HG02884 (cell line): ENCODE measurements around the gene PRX.

Experiments
- ATAC-seq: cut with Tn5 transposase; IDR thresholded peaks from one replicate; pipeline ENCODE4 v1.9.1; 2021; ENCODE audit warnings: mild to moderate bottlenecking, moderate library complexity; ENCODE audit not compliant: unreplicated experiment

Gene PRX

GRCh38 chr19:40365613-40366401 is 47.4 kb downstream of the PRX start:
- no peak for ATAC-seq

- ATAC-seq = no peak
Observed at GRCh38 chr19:40365010-40365409, 48.2 kb downstream of the PRX start.

GRCh38 chr19:40363069-40363468 is 50.1 kb downstream of the PRX start:
- no peak for ATAC-seq

GRCh38 chr19:40362160-40362559 is 51.0 kb downstream of the PRX start:
- no peak for ATAC-seq

- no peak for ATAC-seq
Observed at GRCh38 chr19:40360708-40361241, 52.4 kb downstream of the PRX start.

GRCh38 chr19:40360020-40360707 is 53.0 kb downstream of the PRX start:
- no peak for ATAC-seq

- ATAC-seq = no peak
Observed at GRCh38 chr19:40358773-40359172, 54.4 kb downstream of the PRX start.

- ATAC-seq = no peak
Observed at GRCh38 chr19:40357640-40358039, 55.5 kb downstream of the PRX start.

- no peak for ATAC-seq
Observed at GRCh38 chr19:40356681-40357595, 56.2 kb downstream of the PRX start.

- ATAC-seq = no peak
Observed at GRCh38 chr19:40355975-40356680, 57.0 kb downstream of the PRX start.

GRCh38 chr19:40348961-40349507 is 64.1 kb downstream of the PRX start:
- no peak for ATAC-seq

GRCh38 chr19:40348125-40348913 is 64.9 kb downstream of the PRX start, which contains the start of the genes C19orf47 and PLD3:
Gene C19orf47 (minus strand): TSS chr19:40348397. CDS start chr19:40341857, 6,540 bp downstream.
Gene PLD3 (plus strand): TSS chr19:40348695. CDS start chr19:40366484, 17,789 bp downstream.
- peak; percentile 79 for ATAC-seq

GRCh38 chr19:40344422-40344821 is 68.8 kb downstream of the PRX start:
- ATAC-seq = no peak
